HCT116 (cell line): ENCODE measurements around the gene ISM1. TPM values are rescaled to one million over a fixed set of nuclear protein-coding genes. Genes with fewer than 3 reads are reported as not detected.

Experiments
- ATAC-seq: fragments of 200-7000 bp; cut with Tn5 transposase; 2 replicates; pipeline ENCODE4 v1.9.1; 2020; ENCODE audit warnings: mild to moderate bottlenecking, moderate library complexity
- BruUV-seq: library from RNA; stranded (reverse); fragments of 400-500 nt; replicated peaks from 2 replicates; lab custom pipeline; 2021; lab: Mats Ljungman, UMichigan
- CTCF ChIA-PET: fragments of 300-600 bp; sonication (Branson Sonifier 250); formaldehyde crosslinking; loops from one replicate; lab custom pipeline; 2021; ENCODE audit warnings: antibody characterized with exemption; lab: Charles Lee
- POLR2A ChIA-PET: fragments of 300-600, 350-600 bp; sonication (Branson Sonifier 250); formaldehyde crosslinking; loops from one replicate; lab custom pipeline; 2021; ENCODE audit warnings: antibody characterized with exemption; lab: Charles Lee
- RAD21 ChIA-PET, 2 experiments: fragments of 300-600 bp; sonication (Branson Sonifier 250); formaldehyde crosslinking; loops; one replicate each; lab custom pipeline; 2023; ENCODE audit warnings: low total read pairs in 2 of 2; ENCODE audit not compliant: uncharacterized antibody in 2 of 2, unreplicated experiment in 2 of 2, low non-redundant PET in 1 of 2; lab: Charles Lee
- DNase-seq: peaks from one replicate; pipeline ENCODE4 v3.0.0-alpha.2; 2010; ENCODE audit warnings: low read depth, low spot score
- H2AFZ ChIP-seq: fragments of 200-600 bp; shearing (Covaris generic), sonication (generic); 2 replicates; pipeline ENCODE4 v1.6.1; 2017; ENCODE audit warnings: low read depth, mixed run types, mixed read lengths, antibody characterized with exemption, low read length; ENCODE audit not compliant: poor library complexity, severe bottlenecking
- H3K27ac ChIP-seq: 2 replicates; pipeline ENCODE4 v1.5.1; 2012; ENCODE audit warnings: low read depth, low read length
- H3K27me3 ChIP-seq: fragments of 200-600 bp; sonication (generic); 2 replicates; pipeline ENCODE4 v1.6.1; 2016; ENCODE audit warnings: mixed run types, low read length, mixed read lengths; ENCODE audit not compliant: insufficient read depth
- H3K36me3 ChIP-seq, 2 experiments: fragments of 200-500 bp in 1 of 2; fragments of 200-600 bp in 1 of 2; sonication (Bioruptor generic) in 1 of 2; sonication (generic) in 1 of 2; 2 replicates each; pipeline versions ENCODE4 v1.5.1 to v1.6.1; 2014 to 2016; ENCODE audit warnings: low read length in 2 of 2, inconsistent platforms in 1 of 2, mixed read lengths in 1 of 2, mixed run types in 1 of 2; ENCODE audit not compliant: insufficient read depth in 2 of 2, control insufficient read depth in 1 of 2
- H3K4me1 ChIP-seq, 2 experiments: fragments of 200-600 bp in 1 of 2; sonication (generic) in 1 of 2; 2 replicates each; pipeline versions ENCODE4 v1.5.1 to v1.6.1; 2012 to 2017; ENCODE audit warnings: low read length in 2 of 2, inconsistent platforms in 1 of 2, mild to moderate bottlenecking in 1 of 2, mixed read lengths in 1 of 2, mixed run types in 1 of 2, moderate library complexity in 1 of 2; ENCODE audit not compliant: insufficient read depth in 2 of 2, control insufficient read depth in 1 of 2
- H3K4me2 ChIP-seq: fragments of 200-600 bp; sonication (generic); 2 replicates; pipeline ENCODE4 v1.6.1; 2017; ENCODE audit warnings: mixed run types, low read length, mixed read lengths
- H3K4me3 ChIP-seq, 2 experiments: fragments of 200-600 bp in 1 of 2; sonication (generic) in 1 of 2; replicated peaks in 1 of 2; 2 replicates each; pipeline ENCODE4 v1.5.1; 2011 to 2016; ENCODE audit warnings: low read length in 2 of 2, control low read depth in 1 of 2, low read depth in 1 of 2, mild to moderate bottlenecking in 1 of 2, mixed read lengths in 1 of 2, mixed run types in 1 of 2
- H3K79me2 ChIP-seq: fragments of 200-600 bp; sonication (generic); 2 replicates; pipeline ENCODE4 v1.6.1; 2017; ENCODE audit warnings: mild to moderate bottlenecking, mixed run types, low read length, moderate library complexity, mixed read lengths; ENCODE audit not compliant: insufficient read depth
- H3K9ac ChIP-seq: fragments of 200-600 bp; sonication (generic); 2 replicates; pipeline ENCODE4 v1.6.1; 2016; ENCODE audit warnings: low read length, mixed read lengths
- H3K9me2 ChIP-seq: fragments of 200-600 bp; sonication (generic), shearing (Covaris generic); 2 replicates; pipeline ENCODE4 v1.6.1; 2017; ENCODE audit warnings: mixed run types, mild to moderate bottlenecking, moderate library complexity; ENCODE audit not compliant: insufficient read depth
- H3K9me3 ChIP-seq, 2 experiments: fragments of 200-500 bp in 1 of 2; fragments of 200-600 bp in 1 of 2; sonication (Bioruptor generic) in 1 of 2; sonication (generic) in 1 of 2; 2 replicates each; pipeline ENCODE4 v1.6.1; 2014 to 2017; ENCODE audit warnings: low read length in 2 of 2, mixed read lengths in 2 of 2, inconsistent platforms in 1 of 2, low read depth in 1 of 2, mild to moderate bottlenecking in 1 of 2, mixed run types in 1 of 2, moderate library complexity in 1 of 2; ENCODE audit not compliant: control insufficient read depth in 1 of 2, insufficient read depth in 1 of 2
- H4K20me1 ChIP-seq: fragments of 200-600 bp; sonication (generic), shearing (Covaris generic); 2 replicates; pipeline ENCODE4 v1.6.1; 2017; ENCODE audit warnings: mixed run types, mild to moderate bottlenecking, moderate library complexity; ENCODE audit not compliant: insufficient read depth
- CBX3 ChIP-seq: IDR thresholded peaks from 2 replicates; pipeline ENCODE4 v1.6.1; 2012; ENCODE audit warnings: low read depth
- EGR1 ChIP-seq: IDR thresholded peaks from 2 replicates; pipeline ENCODE4 v1.6.1; 2012; ENCODE audit warnings: low read depth
- ELF1 ChIP-seq: IDR thresholded peaks from 2 replicates; pipeline ENCODE4 v1.6.1; 2012; ENCODE audit warnings: low read depth, borderline replicate concordance
- JUND ChIP-seq: IDR thresholded peaks from 2 replicates; pipeline ENCODE4 v1.6.1; 2012
- RAD21 ChIP-seq: IDR thresholded peaks from 2 replicates; pipeline ENCODE4 v1.6.1; 2012; ENCODE audit warnings: low read depth, mild to moderate bottlenecking
- SIN3A ChIP-seq: IDR thresholded peaks from 2 replicates; pipeline ENCODE4 v1.6.1; 2012; ENCODE audit warnings: low read depth
- SP1 ChIP-seq: IDR thresholded peaks from 2 replicates; pipeline ENCODE4 v1.6.1; 2012; ENCODE audit warnings: low read depth
- SRF ChIP-seq: IDR thresholded peaks from 2 replicates; pipeline ENCODE4 v1.6.1; 2012; ENCODE audit warnings: low read depth
- TCF7L2 ChIP-seq: IDR thresholded peaks from 2 replicates; pipeline ENCODE4 v1.7.0; 2011; ENCODE audit warnings: borderline replicate concordance, inconsistent platforms; ENCODE audit not compliant: insufficient read depth, insufficient read length; ENCODE audit errors: extremely low read depth
- YY1 ChIP-seq: IDR thresholded peaks from 2 replicates; pipeline ENCODE4 v1.6.1; 2011; ENCODE audit warnings: low read length, low read depth, moderate library complexity, mild to moderate bottlenecking; ENCODE audit not compliant: insufficient replicate concordance; ENCODE audit errors: extremely low read depth
- intact Hi-C: fragments of 100-400 bp; cut with micrococcal nuclease; formaldehyde crosslinking; loops from 2 replicates; pipeline ENCODE4 v1.10.0; 2022
- total RNA-seq: library from RNA; stranded (reverse); gene quantifications from one replicate; pipeline ENCODE4 v1.2.1, GENCODE V29; 2021; ENCODE audit not compliant: unreplicated experiment
- TF ChIP-seq, protein P1 (sequence below): IDR thresholded peaks from 2 replicates; pipeline ENCODE4 v1.6.1; 2011; ENCODE audit warnings: mild to moderate bottlenecking, low read length, moderate library complexity; ENCODE audit not compliant: insufficient replicate concordance; ENCODE audit errors: extremely low read depth
- TF ChIP-seq, protein P2 (sequence below): IDR thresholded peaks from 2 replicates; pipeline ENCODE4 v1.6.1; 2012
- TF ChIP-seq, protein P3 (sequence below): IDR thresholded peaks from 2 replicates; pipeline ENCODE4 v1.6.1; 2012
- TF ChIP-seq, protein P4 (sequence below), 3 experiments: fragments of 200-600 bp in 1 of 3; sonication (generic) in 1 of 3; IDR thresholded peaks in 2 of 3; conservative IDR thresholded peaks in 1 of 3; 2 replicates each; pipeline ENCODE4 v1.5.1; 2012 to 2017; ENCODE audit warnings: low read depth in 2 of 3, low read length in 2 of 3, antibody characterized with exemption in 1 of 3, borderline replicate concordance in 1 of 3, control low read depth in 1 of 3, mild to moderate bottlenecking in 1 of 3, mixed read lengths in 1 of 3, mixed run types in 1 of 3, moderate library complexity in 1 of 3; ENCODE audit not compliant: insufficient read depth in 1 of 3

ISM1 gene
- total RNA-seq, 1 experiment from 2014 or later, result 0.37 TPM

DNA sequence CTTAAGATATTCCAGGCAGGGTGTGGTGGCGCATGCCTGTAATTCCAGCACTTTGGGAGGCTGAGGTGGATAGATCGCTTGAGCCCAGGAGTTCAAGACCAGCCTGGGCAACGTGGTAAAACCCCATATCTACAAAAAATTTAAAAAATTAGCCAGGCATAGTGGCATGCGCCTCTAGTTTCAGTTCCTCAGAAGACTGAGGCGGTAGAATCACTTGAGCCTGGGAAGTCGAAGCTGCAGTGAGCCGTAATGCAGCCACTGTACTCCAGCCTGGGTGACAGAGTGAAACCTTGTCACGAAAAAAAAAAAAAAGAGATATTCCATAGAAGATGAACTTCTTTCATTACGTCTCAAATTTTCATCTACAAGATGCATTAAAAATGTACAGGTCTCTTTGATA lies 46.7 kb upstream of the ISM1 start:
- no TSS peak for BruUV-seq
- POLR2A ChIA-PET, result no interaction called here
- H3K79me2 ChIP-seq, result no peaks in the 10 kb centered on the region

DNA sequence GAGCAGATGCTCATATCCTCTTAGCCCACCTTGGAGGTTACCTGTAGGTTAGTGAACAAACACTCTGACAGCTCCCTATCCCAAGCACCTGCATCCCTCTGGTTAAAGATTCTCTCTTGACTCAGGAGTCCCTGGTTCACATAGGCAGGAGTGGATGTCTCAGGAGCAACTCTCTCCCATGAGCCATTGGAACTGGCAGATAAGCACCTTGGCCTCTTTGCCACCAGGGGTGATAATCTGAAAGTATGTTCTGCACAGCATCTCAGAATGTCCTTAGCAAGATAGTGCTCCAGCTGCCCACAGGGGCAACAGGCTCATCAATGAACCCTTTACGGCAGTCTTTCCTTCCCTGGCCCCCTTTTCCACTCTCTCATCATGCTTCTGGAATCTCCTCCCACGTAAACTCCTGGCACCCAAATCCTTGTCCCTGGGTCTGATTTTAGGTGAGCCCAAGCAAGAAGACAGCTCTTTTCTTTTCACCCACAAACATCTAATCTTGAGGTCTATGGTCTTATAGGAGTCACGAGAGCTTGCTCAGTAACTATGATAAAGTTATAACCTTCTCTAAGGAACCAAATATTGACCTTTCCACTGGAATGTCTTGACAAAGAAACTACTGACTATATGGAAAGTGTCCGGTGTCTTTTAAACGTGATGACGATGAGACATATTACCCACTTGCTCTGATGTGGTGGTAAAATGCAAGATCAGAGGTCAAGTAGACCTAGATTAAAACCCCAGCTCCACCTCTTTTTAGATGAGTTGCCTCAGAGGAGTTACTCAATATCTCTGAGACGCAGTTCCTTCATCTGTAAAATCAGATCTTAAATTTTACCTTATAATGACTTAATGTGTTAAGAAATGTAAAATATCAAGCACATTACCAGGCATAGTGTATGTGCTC lies 39.8 kb upstream of the ISM1 start:
- H2AFZ ChIP-seq, result no peak overlapping the region
- no peak overlapping the region for H3K4me2 ChIP-seq
- no peak overlapping the region for H3K27ac ChIP-seq
- H3K9me2 ChIP-seq, result no peaks in the 10 kb centered on the region
- no peaks in the 10 kb centered on the region for H3K4me1 ChIP-seq
- RAD21 ChIA-PET, result no interaction called here
- H3K79me2 ChIP-seq, result no peaks in the 10 kb centered on the region
- H3K4me3 ChIP-seq, result no peak overlapping the region
- H4K20me1 ChIP-seq, result no peaks in the 10 kb centered on the region
- no peaks in the 10 kb centered on the region for H3K9me3 ChIP-seq
- CTCF ChIA-PET, result no interaction called here
- intact Hi-C loops, result no loop called here
- H3K36me3 ChIP-seq, result no peaks in the 10 kb centered on the region
- H3K27me3 ChIP-seq, result no peaks in the 10 kb centered on the region; the same call in 1 of the 2 replicates
- ATAC-seq (no peak), DNase-seq (no peak)
- BruUV-seq, result no TSS peak
- no peak overlapping the region for H3K9ac ChIP-seq
- POLR2A ChIA-PET, result no interaction called here
- no peak for TF ChIP-seq RAD21
- TF ChIP-seq ELF1, result no peak
- TF ChIP-seq, protein P1, sequence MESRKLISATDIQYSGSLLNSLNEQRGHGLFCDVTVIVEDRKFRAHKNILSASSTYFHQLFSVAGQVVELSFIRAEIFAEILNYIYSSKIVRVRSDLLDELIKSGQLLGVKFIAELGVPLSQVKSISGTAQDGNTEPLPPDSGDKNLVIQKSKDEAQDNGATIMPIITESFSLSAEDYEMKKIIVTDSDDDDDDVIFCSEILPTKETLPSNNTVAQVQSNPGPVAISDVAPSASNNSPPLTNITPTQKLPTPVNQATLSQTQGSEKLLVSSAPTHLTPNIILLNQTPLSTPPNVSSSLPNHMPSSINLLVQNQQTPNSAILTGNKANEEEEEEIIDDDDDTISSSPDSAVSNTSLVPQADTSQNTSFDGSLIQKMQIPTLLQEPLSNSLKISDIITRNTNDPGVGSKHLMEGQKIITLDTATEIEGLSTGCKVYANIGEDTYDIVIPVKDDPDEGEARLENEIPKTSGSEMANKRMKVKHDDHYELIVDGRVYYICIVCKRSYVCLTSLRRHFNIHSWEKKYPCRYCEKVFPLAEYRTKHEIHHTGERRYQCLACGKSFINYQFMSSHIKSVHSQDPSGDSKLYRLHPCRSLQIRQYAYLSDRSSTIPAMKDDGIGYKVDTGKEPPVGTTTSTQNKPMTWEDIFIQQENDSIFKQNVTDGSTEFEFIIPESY, result no peak
- TF ChIP-seq CBX3, result no peak
- TF ChIP-seq, protein P2, sequence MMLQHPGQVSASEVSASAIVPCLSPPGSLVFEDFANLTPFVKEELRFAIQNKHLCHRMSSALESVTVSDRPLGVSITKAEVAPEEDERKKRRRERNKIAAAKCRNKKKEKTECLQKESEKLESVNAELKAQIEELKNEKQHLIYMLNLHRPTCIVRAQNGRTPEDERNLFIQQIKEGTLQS, result no peak
- no peak for TF ChIP-seq SIN3A
- TF ChIP-seq JUND, result no peak
- no peak for TF ChIP-seq SRF
- TF ChIP-seq TCF7L2, result no peak
- TF ChIP-seq YY1, result no peak
- TF ChIP-seq EGR1, result no peak
- TF ChIP-seq, protein P3, sequence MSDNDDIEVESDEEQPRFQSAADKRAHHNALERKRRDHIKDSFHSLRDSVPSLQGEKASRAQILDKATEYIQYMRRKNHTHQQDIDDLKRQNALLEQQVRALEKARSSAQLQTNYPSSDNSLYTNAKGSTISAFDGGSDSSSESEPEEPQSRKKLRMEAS, result no peak
- no peak for TF ChIP-seq SP1
- TF ChIP-seq, protein P4, sequence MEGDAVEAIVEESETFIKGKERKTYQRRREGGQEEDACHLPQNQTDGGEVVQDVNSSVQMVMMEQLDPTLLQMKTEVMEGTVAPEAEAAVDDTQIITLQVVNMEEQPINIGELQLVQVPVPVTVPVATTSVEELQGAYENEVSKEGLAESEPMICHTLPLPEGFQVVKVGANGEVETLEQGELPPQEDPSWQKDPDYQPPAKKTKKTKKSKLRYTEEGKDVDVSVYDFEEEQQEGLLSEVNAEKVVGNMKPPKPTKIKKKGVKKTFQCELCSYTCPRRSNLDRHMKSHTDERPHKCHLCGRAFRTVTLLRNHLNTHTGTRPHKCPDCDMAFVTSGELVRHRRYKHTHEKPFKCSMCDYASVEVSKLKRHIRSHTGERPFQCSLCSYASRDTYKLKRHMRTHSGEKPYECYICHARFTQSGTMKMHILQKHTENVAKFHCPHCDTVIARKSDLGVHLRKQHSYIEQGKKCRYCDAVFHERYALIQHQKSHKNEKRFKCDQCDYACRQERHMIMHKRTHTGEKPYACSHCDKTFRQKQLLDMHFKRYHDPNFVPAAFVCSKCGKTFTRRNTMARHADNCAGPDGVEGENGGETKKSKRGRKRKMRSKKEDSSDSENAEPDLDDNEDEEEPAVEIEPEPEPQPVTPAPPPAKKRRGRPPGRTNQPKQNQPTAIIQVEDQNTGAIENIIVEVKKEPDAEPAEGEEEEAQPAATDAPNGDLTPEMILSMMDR (IDR thresholded peaks at IDR 0.05 in 2 of 3, conservative IDR thresholded peaks at IDR 0.05 in 1 of 3; ENCODE audit: borderline replicate concordance in 1 of 3, insufficient read depth in 1 of 3, low read depth in 2 of 3, low read length in 2 of 3), result no peak

More for the DNA sequence above, 46.7 kb upstream of the ISM1 start:
- CTCF ChIA-PET, result no interaction called here
- intact Hi-C loops, result no loop called here
- H3K9me3 ChIP-seq, result no peaks in the 10 kb centered on the region
- H3K27ac ChIP-seq, result no peak overlapping the region
- H3K9me2 ChIP-seq, result no peaks in the 10 kb centered on the region
- no peak for TF ChIP-seq CBX3
- TF ChIP-seq, protein P3, result no peak
- ATAC-seq (no peak), DNase-seq (no peak)
- no peak overlapping the region for H3K4me3 ChIP-seq
- no peak overlapping the region for H2AFZ ChIP-seq
- RAD21 ChIA-PET, result no interaction called here
- H3K36me3 ChIP-seq, result no peaks in the 10 kb centered on the region
- no peaks in the 10 kb centered on the region for H3K4me1 ChIP-seq
- no peak overlapping the region for H3K4me2 ChIP-seq
- H3K9ac ChIP-seq, result no peak overlapping the region
- no peaks in the 10 kb centered on the region for H4K20me1 ChIP-seq
- H3K27me3 ChIP-seq, result no peaks in the 10 kb centered on the region
